LNCAP (cell line): ENCODE results near the gene DYDC1.

Experiments
- CTCF ChIP-seq: fragments of 450-650 bp; IDR thresholded peaks from 2 replicates; pipeline ENCODE4 v1.5.1; 2017; ENCODE audit warnings: mild to moderate bottlenecking

Gene DYDC1

GRCh38 chr10:80290474-80291220, 65.9 kb downstream of the DYDC1 start:
- no peak for TF ChIP-seq CTCF

GRCh38 chr10:80289451-80290287, 66.9 kb downstream of the DYDC1 start, which contains the start of gene MAT1A:
TSS of gene MAT1A (minus strand) at chr10:80289658. CDS start at chr10:80289423, 235 bp downstream.
- TF ChIP-seq CTCF, result no peak

GRCh38 chr10:80288849-80289248, 67.7 kb downstream of the DYDC1 start:
- TF ChIP-seq CTCF, result no peak
